ENCODE results near the gene SENP6.

The SENP6 gene

DNA sequence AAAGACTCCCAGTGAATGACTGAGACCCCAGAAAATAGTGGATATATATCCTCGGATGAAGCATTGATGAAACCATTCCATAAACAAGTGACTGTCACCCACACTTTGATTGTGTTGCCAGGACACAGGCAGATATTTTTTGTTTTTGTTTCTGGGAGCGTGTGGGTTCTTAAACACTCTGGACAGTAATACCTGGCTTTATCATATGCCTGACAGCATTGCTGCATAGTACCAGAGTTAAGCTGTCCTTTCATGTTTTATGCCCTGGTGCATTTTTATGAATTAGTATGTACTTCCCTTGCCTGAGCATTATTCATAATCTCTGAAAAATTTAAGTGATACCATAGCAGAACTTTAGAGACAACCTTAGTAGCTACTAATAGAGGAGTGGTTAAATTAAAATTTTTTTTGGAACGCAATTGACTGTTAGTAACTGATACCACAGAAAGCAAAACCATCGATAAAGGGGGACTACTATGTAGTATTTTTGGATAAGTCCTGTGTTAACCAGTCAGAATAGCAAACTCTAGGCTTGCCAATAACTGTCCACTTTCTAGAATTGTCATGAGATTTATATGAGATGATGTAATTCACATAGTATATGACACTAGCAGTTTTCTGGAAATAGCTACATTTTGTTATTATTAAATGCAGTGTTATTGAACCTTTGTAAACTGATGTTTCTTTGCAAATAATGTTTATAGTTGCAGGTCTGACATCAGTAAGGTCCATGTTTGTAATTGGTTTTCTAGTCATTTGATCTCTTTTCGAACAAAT, 30.4 kb downstream of the SENP6 start:
- TF ChIP-seq GLIS3 (CRISPR knock-in tag; IDR thresholded peaks at IDR 0.05), result no peak
- no peak for TF ChIP-seq SNAI2 (CRISPR knock-in tag; IDR thresholded peaks at IDR 0.05)
- TF ChIP-seq ZNF70 (CRISPR knock-in tag; IDR thresholded peaks at IDR 0.05), result no peak
- no peak for TF ChIP-seq CREB5 (CRISPR knock-in tag; IDR thresholded peaks at IDR 0.05; ENCODE audit: low read depth)
- TF ChIP-seq, protein P1, sequence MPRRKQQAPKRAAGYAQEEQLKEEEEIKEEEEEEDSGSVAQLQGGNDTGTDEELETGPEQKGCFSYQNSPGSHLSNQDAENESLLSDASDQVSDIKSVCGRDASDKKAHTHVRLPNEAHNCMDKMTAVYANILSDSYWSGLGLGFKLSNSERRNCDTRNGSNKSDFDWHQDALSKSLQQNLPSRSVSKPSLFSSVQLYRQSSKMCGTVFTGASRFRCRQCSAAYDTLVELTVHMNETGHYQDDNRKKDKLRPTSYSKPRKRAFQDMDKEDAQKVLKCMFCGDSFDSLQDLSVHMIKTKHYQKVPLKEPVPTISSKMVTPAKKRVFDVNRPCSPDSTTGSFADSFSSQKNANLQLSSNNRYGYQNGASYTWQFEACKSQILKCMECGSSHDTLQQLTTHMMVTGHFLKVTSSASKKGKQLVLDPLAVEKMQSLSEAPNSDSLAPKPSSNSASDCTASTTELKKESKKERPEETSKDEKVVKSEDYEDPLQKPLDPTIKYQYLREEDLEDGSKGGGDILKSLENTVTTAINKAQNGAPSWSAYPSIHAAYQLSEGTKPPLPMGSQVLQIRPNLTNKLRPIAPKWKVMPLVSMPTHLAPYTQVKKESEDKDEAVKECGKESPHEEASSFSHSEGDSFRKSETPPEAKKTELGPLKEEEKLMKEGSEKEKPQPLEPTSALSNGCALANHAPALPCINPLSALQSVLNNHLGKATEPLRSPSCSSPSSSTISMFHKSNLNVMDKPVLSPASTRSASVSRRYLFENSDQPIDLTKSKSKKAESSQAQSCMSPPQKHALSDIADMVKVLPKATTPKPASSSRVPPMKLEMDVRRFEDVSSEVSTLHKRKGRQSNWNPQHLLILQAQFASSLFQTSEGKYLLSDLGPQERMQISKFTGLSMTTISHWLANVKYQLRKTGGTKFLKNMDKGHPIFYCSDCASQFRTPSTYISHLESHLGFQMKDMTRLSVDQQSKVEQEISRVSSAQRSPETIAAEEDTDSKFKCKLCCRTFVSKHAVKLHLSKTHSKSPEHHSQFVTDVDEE (CRISPR knock-in tag; IDR thresholded peaks at IDR 0.05), result no peak
- TF ChIP-seq ZNF565 (CRISPR knock-in tag; conservative IDR thresholded peaks at IDR 0.05; ENCODE audit: low read depth), result no peak
- TF ChIP-seq ZNF8 (CRISPR knock-in tag; IDR thresholded peaks at IDR 0.05), result no peak
- no peak for TF ChIP-seq ESRRG (CRISPR knock-in tag; IDR thresholded peaks at IDR 0.05)
- no peak for TF ChIP-seq RARB (CRISPR knock-in tag; IDR thresholded peaks at IDR 0.05)
- no peak for TF ChIP-seq ZFP3 (CRISPR knock-in tag; IDR thresholded peaks at IDR 0.05)
- TF ChIP-seq TCF4 (CRISPR knock-in tag; IDR thresholded peaks at IDR 0.05; ENCODE audit: borderline replicate concordance), result no peak
- TF ChIP-seq, protein P2, sequence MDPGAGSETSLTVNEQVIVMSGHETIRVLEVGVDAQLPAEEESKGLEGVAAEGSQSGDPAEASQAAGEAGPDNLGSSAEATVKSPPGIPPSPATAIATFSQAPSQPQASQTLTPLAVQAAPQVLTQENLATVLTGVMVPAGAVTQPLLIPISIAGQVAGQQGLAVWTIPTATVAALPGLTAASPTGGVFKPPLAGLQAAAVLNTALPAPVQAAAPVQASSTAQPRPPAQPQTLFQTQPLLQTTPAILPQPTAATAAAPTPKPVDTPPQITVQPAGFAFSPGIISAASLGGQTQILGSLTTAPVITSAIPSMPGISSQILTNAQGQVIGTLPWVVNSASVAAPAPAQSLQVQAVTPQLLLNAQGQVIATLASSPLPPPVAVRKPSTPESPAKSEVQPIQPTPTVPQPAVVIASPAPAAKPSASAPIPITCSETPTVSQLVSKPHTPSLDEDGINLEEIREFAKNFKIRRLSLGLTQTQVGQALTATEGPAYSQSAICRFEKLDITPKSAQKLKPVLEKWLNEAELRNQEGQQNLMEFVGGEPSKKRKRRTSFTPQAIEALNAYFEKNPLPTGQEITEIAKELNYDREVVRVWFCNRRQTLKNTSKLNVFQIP (CRISPR knock-in tag; IDR thresholded peaks at IDR 0.05; ENCODE audit: borderline replicate concordance, low read depth), result no peak
- no peak for TF ChIP-seq ZFP30 (CRISPR knock-in tag; IDR thresholded peaks at IDR 0.05)
- no peak for TF ChIP-seq ARNTL (CRISPR knock-in tag; IDR thresholded peaks at IDR 0.05; ENCODE audit: borderline replicate concordance, low read depth)
- no peak for TF ChIP-seq ISL1 (CRISPR knock-in tag; IDR thresholded peaks at IDR 0.05)
- TF ChIP-seq, protein P3, sequence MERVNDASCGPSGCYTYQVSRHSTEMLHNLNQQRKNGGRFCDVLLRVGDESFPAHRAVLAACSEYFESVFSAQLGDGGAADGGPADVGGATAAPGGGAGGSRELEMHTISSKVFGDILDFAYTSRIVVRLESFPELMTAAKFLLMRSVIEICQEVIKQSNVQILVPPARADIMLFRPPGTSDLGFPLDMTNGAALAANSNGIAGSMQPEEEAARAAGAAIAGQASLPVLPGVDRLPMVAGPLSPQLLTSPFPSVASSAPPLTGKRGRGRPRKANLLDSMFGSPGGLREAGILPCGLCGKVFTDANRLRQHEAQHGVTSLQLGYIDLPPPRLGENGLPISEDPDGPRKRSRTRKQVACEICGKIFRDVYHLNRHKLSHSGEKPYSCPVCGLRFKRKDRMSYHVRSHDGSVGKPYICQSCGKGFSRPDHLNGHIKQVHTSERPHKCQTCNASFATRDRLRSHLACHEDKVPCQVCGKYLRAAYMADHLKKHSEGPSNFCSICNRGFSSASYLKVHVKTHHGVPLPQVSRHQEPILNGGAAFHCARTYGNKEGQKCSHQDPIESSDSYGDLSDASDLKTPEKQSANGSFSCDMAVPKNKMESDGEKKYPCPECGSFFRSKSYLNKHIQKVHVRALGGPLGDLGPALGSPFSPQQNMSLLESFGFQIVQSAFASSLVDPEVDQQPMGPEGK (CRISPR knock-in tag; IDR thresholded peaks at IDR 0.05; ENCODE audit: borderline replicate concordance), result no peak
- TF ChIP-seq CSDC2 (CRISPR knock-in tag; IDR thresholded peaks at IDR 0.05), result no peak
- no peak for TF ChIP-seq OSR1 (CRISPR knock-in tag; IDR thresholded peaks at IDR 0.05)
- TF ChIP-seq, protein P4, sequence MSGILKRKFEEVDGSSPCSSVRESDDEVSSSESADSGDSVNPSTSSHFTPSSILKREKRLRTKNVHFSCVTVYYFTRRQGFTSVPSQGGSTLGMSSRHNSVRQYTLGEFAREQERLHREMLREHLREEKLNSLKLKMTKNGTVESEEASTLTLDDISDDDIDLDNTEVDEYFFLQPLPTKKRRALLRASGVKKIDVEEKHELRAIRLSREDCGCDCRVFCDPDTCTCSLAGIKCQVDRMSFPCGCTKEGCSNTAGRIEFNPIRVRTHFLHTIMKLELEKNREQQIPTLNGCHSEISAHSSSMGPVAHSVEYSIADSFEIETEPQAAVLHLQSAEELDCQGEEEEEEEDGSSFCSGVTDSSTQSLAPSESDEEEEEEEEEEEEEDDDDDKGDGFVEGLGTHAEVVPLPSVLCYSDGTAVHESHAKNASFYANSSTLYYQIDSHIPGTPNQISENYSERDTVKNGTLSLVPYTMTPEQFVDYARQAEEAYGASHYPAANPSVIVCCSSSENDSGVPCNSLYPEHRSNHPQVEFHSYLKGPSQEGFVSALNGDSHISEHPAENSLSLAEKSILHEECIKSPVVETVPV (CRISPR knock-in tag; IDR thresholded peaks at IDR 0.05), result no peak
- no peak for TF ChIP-seq PPARA (CRISPR knock-in tag; IDR thresholded peaks at IDR 0.05; ENCODE audit: borderline replicate concordance)
- ATAC-seq, result no peak; the same call in 2 of the 3 replicates

- no peak for TF ChIP-seq ZFP3 (CRISPR knock-in tag; IDR thresholded peaks at IDR 0.05)
- TF ChIP-seq, protein P1 (CRISPR knock-in tag; IDR thresholded peaks at IDR 0.05), result no peak
- TF ChIP-seq SNAI2 (CRISPR knock-in tag; IDR thresholded peaks at IDR 0.05), result no peak
- TF ChIP-seq ZNF565 (CRISPR knock-in tag; conservative IDR thresholded peaks at IDR 0.05; ENCODE audit: low read depth), result no peak
- no peak for TF ChIP-seq CSDC2 (CRISPR knock-in tag; IDR thresholded peaks at IDR 0.05)
- ATAC-seq, result no peak
Observed at GRCh38 chr6:75633045-75633444, 31.4 kb downstream of the SENP6 start.
